Measurements from ENCODE around the gene TAF4.
A peak's percentile ranks its signal among the peaks of the same experiment; 100 is the strongest.

TAF4 gene

GRCh38 chr20:62010551-62011402 lies 54.9 kb downstream of the TAF4 start:
- DNase-seq (ENCODE audit: low read depth): peak; percentile 55
- TF ChIP-seq CTCF (conservative IDR thresholded peaks at IDR 0.05; ENCODE audit: control insufficient read depth, insufficient read depth, low read depth, low read length): peak; percentile 60
- no peak overlapping the region for H3K4me3 ChIP-seq (ENCODE audit: control insufficient read depth, low read depth, low read length)

DNA sequence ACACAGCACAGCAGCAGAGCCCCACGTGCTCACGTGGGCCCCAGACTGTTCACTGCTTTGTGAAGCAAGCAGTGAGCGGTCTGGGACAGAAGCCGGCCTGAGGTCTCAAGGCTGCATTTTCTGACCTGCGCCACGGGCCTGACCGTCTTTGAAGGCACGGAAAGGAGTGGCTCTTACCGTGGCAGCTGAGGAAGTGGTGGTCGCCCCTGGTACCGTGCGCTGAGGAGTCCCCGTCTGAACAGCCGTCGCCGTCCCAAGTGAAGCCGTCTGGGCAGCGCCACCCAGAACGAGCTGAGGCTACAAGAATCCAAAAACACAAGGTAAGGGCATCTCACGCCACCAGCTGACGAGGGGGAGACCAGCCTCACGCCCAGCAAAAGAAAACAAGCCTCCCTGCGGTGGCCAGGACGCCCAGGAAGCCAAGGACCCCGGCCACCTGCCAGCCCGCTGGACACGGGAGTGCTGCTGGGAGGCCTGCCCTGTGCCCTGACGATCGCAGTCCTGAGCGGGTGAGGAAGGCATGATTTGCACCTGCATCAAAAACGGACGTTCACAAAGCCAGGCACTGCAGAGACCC lies 55.7 kb downstream of the TAF4 start:
- no peak overlapping the region for H3K4me3 ChIP-seq (ENCODE audit: control insufficient read depth, low read depth, low read length)
- no peak for DNase-seq (ENCODE audit: low read depth)
- TF ChIP-seq CTCF (conservative IDR thresholded peaks at IDR 0.05; ENCODE audit: control insufficient read depth, insufficient read depth, low read depth, low read length): no peak

DNA sequence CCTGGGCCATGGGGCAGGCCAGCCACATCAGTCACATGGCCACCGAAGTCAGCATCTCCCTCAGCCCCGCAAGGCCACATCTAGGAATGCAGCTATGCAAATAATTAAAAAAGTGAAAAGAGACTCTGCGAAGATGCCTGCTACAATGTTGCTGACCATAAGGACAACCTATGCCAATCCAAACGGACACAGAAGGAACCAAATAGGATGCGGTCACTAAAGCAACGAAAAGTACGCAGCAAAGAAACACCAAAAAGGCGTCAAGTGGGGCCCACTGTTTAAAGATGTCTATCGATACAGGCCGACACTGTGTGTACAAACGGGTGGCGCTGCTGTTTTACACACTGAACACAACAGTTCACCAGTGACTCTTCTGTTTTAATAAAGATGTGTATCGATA lies 56.4 kb downstream of the TAF4 start:
- H3K4me3 ChIP-seq (ENCODE audit: control insufficient read depth, low read depth, low read length): no peak overlapping the region
- TF ChIP-seq CTCF (conservative IDR thresholded peaks at IDR 0.05; ENCODE audit: control insufficient read depth, insufficient read depth, low read depth, low read length): no peak
- no peak for DNase-seq (ENCODE audit: low read depth)

DNA sequence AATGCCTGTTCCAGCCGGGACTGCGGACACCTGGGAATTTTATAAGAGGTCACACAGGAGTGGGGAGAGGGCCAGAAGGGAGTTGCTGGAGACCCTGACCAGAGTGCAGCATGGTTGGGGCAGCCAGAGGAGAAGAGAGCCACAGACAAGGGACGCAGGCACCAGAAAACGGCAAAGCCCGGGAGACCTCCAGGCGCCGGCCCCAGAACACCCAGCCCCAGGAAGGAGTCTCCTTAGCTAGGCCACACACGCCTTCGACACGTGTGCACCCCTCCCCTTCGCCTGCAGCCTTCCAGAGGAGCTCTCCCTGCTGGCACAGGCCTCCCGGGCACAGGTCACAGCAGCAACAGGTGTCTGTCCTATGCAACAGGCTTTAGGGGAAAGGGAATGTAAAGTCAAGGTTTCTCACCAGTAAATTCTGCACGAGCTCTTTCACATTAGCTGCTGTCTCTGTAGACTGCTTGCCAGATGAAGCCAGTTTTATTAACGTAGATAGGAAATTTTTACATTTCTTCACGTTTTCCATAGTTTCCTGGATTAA lies 57.0 kb downstream of the TAF4 start:
- no peak for TF ChIP-seq CTCF (conservative IDR thresholded peaks at IDR 0.05; ENCODE audit: control insufficient read depth, insufficient read depth, low read depth, low read length)
- no peak for DNase-seq (ENCODE audit: low read depth)

DNA sequence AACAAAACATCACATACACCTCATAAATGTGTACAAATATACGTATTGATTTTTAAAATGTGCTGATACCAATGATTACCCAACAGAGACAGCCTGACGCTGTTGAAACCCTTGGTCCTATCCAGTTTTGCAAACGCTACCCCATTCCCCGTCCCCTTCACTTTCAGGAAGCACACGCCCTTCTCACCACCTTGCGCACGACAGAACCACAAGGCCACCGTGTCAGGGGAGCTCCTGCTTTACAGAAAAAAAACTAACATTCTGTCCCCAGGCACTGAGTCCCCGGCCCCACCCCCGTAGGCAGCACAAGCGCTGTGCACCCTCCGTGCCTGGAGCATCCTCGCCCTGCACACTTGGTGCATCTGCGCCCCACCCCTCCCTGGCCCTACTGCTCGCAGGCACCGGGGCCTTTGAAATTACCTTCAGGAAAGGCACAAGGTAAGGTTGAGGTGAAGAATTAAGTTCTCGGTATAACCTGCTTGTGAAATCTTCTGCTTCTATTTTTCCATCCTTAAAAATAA lies 58.5 kb downstream of the TAF4 start:
- no peak for TF ChIP-seq CTCF (conservative IDR thresholded peaks at IDR 0.05; ENCODE audit: control insufficient read depth, insufficient read depth, low read depth, low read length)
- no peak for DNase-seq (ENCODE audit: low read depth)
- H3K4me3 ChIP-seq (ENCODE audit: control insufficient read depth, low read depth, low read length): no peak overlapping the region

More for the DNA sequence above, 57.0 kb downstream of the TAF4 start:
- H3K4me3 ChIP-seq (ENCODE audit: control insufficient read depth, low read depth, low read length): no peak overlapping the region

DNA sequence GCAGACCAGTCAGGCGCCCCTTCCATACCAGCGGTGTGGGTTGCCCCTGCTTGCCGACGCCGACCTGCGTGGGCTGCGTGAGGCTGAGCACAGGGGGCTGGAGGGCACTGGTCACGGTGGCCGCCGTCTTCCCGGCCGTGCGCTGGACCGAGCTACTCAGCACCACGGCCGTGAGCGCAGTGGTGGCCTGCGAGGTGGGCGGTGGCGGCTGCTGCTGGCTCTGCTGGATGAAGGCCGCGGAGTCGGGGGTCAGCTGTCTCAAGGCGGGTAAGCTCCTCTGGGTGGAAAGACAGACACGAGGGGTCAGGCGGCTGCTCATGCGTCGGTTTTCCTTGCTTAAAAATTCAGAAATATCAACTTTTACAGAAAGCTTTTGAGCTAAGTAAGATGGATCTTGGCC lies 59.2 kb downstream of the TAF4 start:
- DNase-seq (ENCODE audit: low read depth): no peak
- no peak for TF ChIP-seq CTCF (conservative IDR thresholded peaks at IDR 0.05; ENCODE audit: control insufficient read depth, insufficient read depth, low read depth, low read length)
- H3K4me3 ChIP-seq (ENCODE audit: control insufficient read depth, low read depth, low read length): no peak overlapping the region

Measured in fibroblast of mammary gland (primary cell).